Measurements from ENCODE around the gene OTUB2. TPM values are rescaled to one million over a fixed set of nuclear protein-coding genes. Genes with fewer than 3 reads are reported as not detected.

OTUB2 gene
- total RNA-seq, 2 experiments from 2014 or later, result 2.0 to 2.9 TPM

DNA sequence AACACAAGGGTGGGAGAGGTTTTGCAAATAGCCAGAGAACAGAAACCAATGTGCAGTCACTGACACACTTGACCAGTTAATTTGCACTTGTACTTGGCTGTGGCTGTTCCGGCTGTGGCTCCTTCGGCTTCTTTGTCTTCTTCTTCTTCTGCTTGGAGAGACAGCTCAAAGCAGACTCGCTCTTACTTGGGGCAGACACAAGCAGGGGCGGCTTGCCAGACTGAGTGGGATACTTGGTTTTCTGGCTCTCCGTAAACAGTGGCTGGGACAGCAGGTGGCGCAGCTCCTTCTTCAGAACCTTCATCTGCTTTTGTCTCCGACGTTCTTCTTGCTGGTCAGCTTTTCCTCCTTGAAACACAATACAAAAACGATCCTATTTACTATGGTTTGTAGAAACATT lies 25.0 kb downstream of the OTUB2 start:
- intact Hi-C loops (cut with micrococcal nuclease), result no loop called here
- Mint-ChIP-seq H3K27ac (peak overlapping the region; percentile 23), H3K9me3 (no peaks in the 10 kb centered on the region), H3K4me3 (no peak overlapping the region), H3K4me1 (ENCODE audit: low read depth) (peaks cover 23% of the 10 kb centered on the region), H3K36me3 (peaks cover 65% of the 10 kb centered on the region), H3K27me3 (no peaks in the 10 kb centered on the region)
- peak; percentile 14 for DNase-seq
- ChIA-PET POLR2A (interaction anchor here (0.7 to 1.1 kb wide), 2 partner anchors 30 to 1384 kb away, joined by 3 to 7 read pairs; partner anchors contain the start of genes DDX24 and IFI27L1), CTCF (interaction anchor here (1.0 to 4.9 kb wide), 5 partner anchors 15 to 129 kb away, joined by 5 to 34 read pairs (median 12); no protein-coding TSS in a partner anchor)

DNA sequence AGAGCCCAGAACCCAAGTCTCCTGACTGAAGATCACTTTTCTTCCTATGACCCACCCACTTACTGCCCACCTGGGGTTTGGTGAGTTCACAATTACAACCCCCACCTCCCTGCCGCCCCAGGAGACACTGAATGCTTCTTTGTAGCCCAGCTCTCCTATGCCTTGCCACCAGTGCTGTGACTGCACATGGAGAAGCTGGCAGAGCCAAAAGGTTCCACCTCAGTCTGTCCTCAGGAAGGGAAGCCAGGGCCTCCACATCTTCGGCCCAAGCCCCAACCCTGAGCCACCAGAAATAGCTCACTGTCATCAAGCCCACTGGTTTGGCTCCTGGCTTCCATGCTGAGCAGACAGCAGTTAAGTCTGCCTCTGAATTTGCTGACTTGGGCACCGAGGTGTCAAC lies 25.6 kb downstream of the OTUB2 start:
- peaks cover 29% of the 10 kb centered on the region for H3K4me1 Mint-ChIP-seq (ENCODE audit: low read depth)
- no peak overlapping the region for H3K4me3 Mint-ChIP-seq
- H3K27ac Mint-ChIP-seq, result peak overlapping the region; percentile 81
- H3K36me3 Mint-ChIP-seq, result peaks cover 71% of the 10 kb centered on the region
- POLR2A ChIA-PET, result interaction anchor here (0.9 kb wide), 1 partner anchor 23 kb away, joined by 3 read pairs; no protein-coding TSS in a partner anchor
- CTCF ChIA-PET, result interaction anchor here (1.0 to 4.9 kb wide), 9 partner anchors 16 to 128 kb away, joined by 3 to 34 read pairs (median 7); partner anchors contain the start of genes DDX24 and IFI27L1
- no peak for DNase-seq
- H3K9me3 Mint-ChIP-seq, result no peaks in the 10 kb centered on the region
- H3K27me3 Mint-ChIP-seq, result no peaks in the 10 kb centered on the region
- intact Hi-C loops (cut with micrococcal nuclease), result no loop called here

DNA sequence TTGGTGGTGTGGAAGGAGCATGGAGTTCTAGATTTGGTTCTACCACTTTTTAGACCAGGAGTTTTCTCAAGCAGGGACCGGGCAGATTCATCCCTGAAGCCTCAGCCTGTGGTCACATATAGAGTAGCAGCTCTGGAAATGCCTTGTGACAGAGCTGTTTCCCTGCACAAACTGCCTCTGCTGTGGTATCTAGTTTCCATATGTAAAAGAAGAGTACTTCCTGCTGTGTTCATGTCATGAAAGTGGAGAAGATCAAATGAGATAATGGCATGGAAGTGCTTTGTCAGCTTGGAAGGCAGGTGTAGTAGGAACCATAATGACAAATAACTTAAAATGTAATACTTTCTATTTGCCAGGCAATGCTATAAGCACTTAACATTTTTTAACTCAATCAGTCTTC lies 26.1 kb downstream of the OTUB2 start:
- intact Hi-C loops (cut with micrococcal nuclease), result no loop called here
- peaks cover 72% of the 10 kb centered on the region for H3K36me3 Mint-ChIP-seq
- no peaks in the 10 kb centered on the region for H3K27me3 Mint-ChIP-seq
- H3K4me1 Mint-ChIP-seq (ENCODE audit: low read depth), result peaks cover 33% of the 10 kb centered on the region
- H3K4me3 Mint-ChIP-seq, result no peak overlapping the region
- ChIA-PET POLR2A (interaction anchor here (0.9 kb wide), 1 partner anchor 23 kb away, joined by 3 read pairs; no protein-coding TSS in a partner anchor), CTCF (interaction anchor here (1.0 to 4.9 kb wide), 9 partner anchors 16 to 128 kb away, joined by 3 to 34 read pairs (median 7); partner anchors contain the start of genes DDX24 and IFI27L1)
- DNase-seq, result peak; percentile 17
- peak overlapping the region; percentile 81 for H3K27ac Mint-ChIP-seq
- H3K9me3 Mint-ChIP-seq, result no peaks in the 10 kb centered on the region

DNA sequence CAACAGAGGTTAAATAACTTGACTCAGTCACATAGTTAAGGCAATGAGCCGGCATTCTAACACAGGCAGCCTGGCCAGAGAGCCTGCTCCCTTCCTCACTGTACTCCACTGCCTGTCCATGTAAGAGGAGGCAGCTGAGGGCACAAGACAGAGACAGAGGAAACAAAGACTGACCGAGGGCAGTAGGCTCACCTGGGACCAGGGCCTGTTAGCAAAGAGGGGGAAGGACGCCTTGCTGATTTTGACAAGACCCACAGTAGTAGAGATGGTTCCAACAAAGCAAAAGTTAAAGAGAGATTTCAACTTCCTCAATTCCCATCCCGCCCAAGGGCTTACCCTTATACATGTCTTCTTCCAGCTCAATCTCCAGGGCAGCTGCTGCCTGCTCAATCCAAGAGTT lies 26.5 kb downstream of the OTUB2 start:
- Mint-ChIP-seq H3K9me3 (no peaks in the 10 kb centered on the region), H3K27me3 (no peaks in the 10 kb centered on the region), H3K27ac (peak overlapping the region; percentile 81), H3K36me3 (peaks cover 74% of the 10 kb centered on the region), H3K4me3 (no peak overlapping the region), H3K4me1 (ENCODE audit: low read depth) (peaks cover 38% of the 10 kb centered on the region)
- intact Hi-C loops (cut with micrococcal nuclease), result no loop called here
- ChIA-PET CTCF (interaction anchor here (1.0 to 4.9 kb wide), 9 partner anchors 16 to 128 kb away, joined by 3 to 34 read pairs (median 6); partner anchors contain the start of genes DDX24 and IFI27L1), POLR2A (interaction anchor here (0.5 to 0.9 kb wide), 2 partner anchors 24 to 68 kb away, joined by 3 read pairs; no protein-coding TSS in a partner anchor)
- peak; percentile 8 for DNase-seq

DNA sequence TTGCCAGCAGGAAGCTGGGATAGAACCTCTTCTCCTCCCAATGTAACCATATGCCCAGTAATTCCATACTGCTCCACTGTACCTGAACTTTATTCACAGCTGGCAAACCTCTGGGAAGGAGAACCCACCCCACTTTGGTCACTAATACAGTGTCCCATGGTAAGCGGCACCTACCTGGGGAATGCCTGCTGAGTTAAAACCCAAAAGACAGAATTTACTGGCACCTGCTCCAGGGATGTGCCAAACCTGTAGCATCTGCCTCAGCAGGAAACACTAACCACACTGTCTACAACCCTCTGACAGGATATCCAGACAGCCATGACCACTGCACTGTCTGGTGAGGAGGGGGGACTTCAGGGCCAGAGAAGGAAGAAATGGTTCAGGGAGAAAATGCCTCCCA lies 28.3 kb downstream of the OTUB2 start:
- Mint-ChIP-seq H3K4me3 (no peak overlapping the region), H3K4me1 (ENCODE audit: low read depth) (peaks cover 54% of the 10 kb centered on the region), H3K36me3 (peaks cover 79% of the 10 kb centered on the region), H3K27ac (peak overlapping the region; percentile 39), H3K27me3 (no peaks in the 10 kb centered on the region), H3K9me3 (no peaks in the 10 kb centered on the region)
- intact Hi-C loops (cut with micrococcal nuclease), result no loop called here
- POLR2A ChIA-PET, result no interaction called here
- no peak for DNase-seq
- CTCF ChIA-PET, result interaction anchor here (0.9 to 4.9 kb wide), 4 partner anchors 10 to 83 kb away, joined by 3 to 34 read pairs (median 22); no protein-coding TSS in a partner anchor

DNA sequence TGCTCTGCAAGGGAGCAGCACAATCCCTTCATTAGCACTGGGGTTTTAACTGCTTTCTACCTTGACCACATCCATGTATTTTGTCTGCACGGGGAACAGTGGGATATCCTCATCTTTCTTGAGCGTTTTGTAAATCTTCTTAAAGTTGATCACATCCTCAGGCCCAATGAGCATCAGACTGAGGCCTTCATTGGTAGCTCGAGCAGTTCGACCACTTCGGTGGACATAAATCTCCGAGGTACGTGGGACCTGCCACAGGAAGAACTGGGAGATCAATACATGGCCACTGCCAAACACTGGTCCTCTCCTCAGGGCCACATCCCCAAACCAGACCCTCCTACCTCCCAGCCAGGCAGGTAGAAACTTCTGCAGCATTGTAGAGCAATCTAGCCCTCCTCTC lies 28.8 kb downstream of the OTUB2 start:
- peaks cover 76% of the 10 kb centered on the region for H3K36me3 Mint-ChIP-seq
- DNase-seq, result no peak
- H3K4me1 Mint-ChIP-seq (ENCODE audit: low read depth), result peaks cover 59% of the 10 kb centered on the region
- H3K27me3 Mint-ChIP-seq, result no peaks in the 10 kb centered on the region
- no peak overlapping the region for H3K27ac Mint-ChIP-seq
- intact Hi-C loops (cut with micrococcal nuclease), result no loop called here
- CTCF ChIA-PET, result interaction anchor here (3.7 to 4.9 kb wide), 2 partner anchors 19 to 82 kb away, joined by 23 to 32 read pairs; no protein-coding TSS in a partner anchor
- POLR2A ChIA-PET, result no interaction called here
- no peaks in the 10 kb centered on the region for H3K9me3 Mint-ChIP-seq
- no peak overlapping the region for H3K4me3 Mint-ChIP-seq

DNA sequence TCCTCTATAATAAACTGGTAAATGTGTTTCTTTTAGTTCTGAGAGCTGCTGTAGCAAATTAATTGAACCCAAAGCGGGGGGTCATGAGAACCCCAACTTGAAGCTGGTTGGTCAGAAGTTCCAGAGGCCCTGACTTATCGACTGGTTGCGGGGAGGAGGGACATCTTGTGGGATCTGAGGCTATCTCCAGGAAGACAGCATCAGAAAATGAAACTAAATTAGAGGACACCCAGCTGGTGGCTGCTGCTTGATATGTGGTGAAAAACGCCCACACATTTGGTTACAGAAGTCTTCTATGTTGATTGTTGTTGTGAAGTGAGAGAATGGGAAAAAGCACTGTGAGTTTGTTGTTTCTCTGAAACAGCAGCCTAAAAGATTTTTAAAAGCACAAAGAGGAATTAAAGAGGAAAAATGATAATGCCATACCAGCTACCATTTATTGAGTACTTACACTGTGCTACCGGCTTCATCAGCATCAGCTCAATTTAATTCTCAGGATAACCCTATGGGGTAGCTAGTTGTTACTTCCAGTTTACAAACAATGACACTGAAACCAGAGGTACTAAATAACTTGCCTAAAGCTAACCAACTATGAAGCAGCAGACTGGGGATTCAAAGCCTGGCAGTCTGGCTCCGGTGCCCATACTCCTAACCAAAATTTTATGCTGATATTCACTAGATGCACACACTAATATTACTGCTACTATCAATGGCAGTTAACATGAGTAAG lies 30.6 kb downstream of the OTUB2 start:
- Mint-ChIP-seq H3K27ac (peak overlapping the region; percentile 71), H3K36me3 (peaks cover 73% of the 10 kb centered on the region), H3K4me1 (ENCODE audit: low read depth) (peaks cover 72% of the 10 kb centered on the region), H3K9me3 (no peaks in the 10 kb centered on the region), H3K27me3 (no peaks in the 10 kb centered on the region), H3K4me3 (no peak overlapping the region)
- DNase-seq, result peak; percentile 57
- intact Hi-C loops (cut with micrococcal nuclease), result loop anchor here (1.0 kb wide), 1 partner anchor 24 kb away; no protein-coding TSS in a partner anchor
- POLR2A ChIA-PET, result interaction anchor here (1.5 to 2.2 kb wide), 3 partner anchors 10 to 24 kb away, joined by 5 to 8 read pairs (median 5); partner anchors contain the start of genes DDX24 and IFI27L1
- CTCF ChIA-PET, result interaction anchor here (0.6 to 3.7 kb wide), 11 partner anchors 21 to 273 kb away, joined by 3 to 24 read pairs (median 3); partner anchors contain the start of genes DDX24, IFI27L1, IFI27L2 and OTUB2

DNA sequence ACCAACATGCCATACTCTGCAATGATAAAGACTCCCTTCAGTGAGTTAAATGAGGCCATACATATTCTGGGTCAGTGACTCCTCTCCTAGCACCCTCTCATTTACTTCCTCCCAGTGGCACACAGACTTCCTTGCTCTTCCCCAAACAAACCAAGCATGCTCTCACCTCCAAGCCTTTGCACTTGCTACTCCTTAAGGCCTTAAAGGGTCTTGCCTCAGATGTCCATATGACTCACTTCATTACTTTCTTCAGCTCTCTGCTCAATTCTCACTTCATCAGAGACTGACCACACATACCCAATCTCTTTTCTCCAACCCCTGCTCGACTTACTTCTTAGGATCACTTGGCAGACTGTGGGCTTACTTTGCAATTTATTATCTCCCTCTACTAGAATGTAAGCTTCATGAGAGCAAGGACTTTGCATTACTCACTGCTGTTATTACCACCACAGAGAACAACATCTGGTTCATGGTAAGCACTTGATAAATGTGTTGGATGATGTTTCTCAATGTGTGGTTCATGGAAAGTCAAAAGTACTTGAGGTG lies 32.1 kb downstream of the OTUB2 start:
- H3K4me1 Mint-ChIP-seq (ENCODE audit: low read depth), result peaks cover 69% of the 10 kb centered on the region
- no peak overlapping the region for H3K4me3 Mint-ChIP-seq
- peaks cover 69% of the 10 kb centered on the region for H3K36me3 Mint-ChIP-seq
- no peaks in the 10 kb centered on the region for H3K9me3 Mint-ChIP-seq
- ChIA-PET POLR2A (interaction anchor here (1.8 to 2.2 kb wide), 2 partner anchors 21 to 23 kb away, joined by 5 to 8 read pairs; partner anchors contain the start of genes DDX24 and IFI27L1), CTCF (interaction anchor here (0.6 to 3.7 kb wide), 4 partner anchors 16 to 288 kb away, joined by 3 to 24 read pairs (median 14); no protein-coding TSS in a partner anchor)
- no peaks in the 10 kb centered on the region for H3K27me3 Mint-ChIP-seq
- H3K27ac Mint-ChIP-seq, result peak overlapping the region; percentile 39
- no peak for DNase-seq
- intact Hi-C loops (cut with micrococcal nuclease), result no loop called here

DNA sequence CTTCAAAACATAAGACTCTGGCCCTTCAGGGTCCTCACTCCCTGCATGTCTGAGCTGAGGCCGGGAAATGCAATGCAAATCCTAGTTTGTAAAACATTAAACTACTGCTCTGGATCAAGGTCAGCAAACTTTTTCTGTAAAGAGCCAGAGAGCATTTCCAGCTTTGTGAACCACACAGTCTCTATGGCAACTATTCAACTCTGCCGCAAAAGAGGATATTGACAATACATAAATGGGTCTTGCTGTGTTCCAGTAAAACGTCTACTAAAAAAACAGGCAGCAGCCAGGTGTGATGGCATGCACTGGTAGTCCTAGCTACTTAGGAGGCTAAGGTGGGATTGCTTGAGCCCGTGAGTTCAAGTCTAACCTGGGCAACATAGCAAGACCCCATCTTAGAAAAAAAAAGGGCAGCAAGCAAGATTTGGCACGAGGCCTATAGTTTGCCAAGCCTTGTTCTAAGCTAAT lies 32.6 kb downstream of the OTUB2 start:
- H3K36me3 Mint-ChIP-seq, result peaks cover 68% of the 10 kb centered on the region
- ChIA-PET POLR2A (interaction anchor here (1.0 kb wide), 1 partner anchor 78 kb away, joined by 3 read pairs; no protein-coding TSS in a partner anchor), CTCF (interaction anchor here (0.5 to 3.7 kb wide), 5 partner anchors 9 to 288 kb away, joined by 4 to 24 read pairs (median 4); no protein-coding TSS in a partner anchor)
- H3K27me3 Mint-ChIP-seq, result no peaks in the 10 kb centered on the region
- intact Hi-C loops (cut with micrococcal nuclease), result no loop called here
- peak overlapping the region; percentile 39 for H3K27ac Mint-ChIP-seq
- no peak for DNase-seq
- no peak overlapping the region for H3K4me3 Mint-ChIP-seq
- peaks cover 71% of the 10 kb centered on the region for H3K4me1 Mint-ChIP-seq (ENCODE audit: low read depth)
- no peaks in the 10 kb centered on the region for H3K9me3 Mint-ChIP-seq

DNA sequence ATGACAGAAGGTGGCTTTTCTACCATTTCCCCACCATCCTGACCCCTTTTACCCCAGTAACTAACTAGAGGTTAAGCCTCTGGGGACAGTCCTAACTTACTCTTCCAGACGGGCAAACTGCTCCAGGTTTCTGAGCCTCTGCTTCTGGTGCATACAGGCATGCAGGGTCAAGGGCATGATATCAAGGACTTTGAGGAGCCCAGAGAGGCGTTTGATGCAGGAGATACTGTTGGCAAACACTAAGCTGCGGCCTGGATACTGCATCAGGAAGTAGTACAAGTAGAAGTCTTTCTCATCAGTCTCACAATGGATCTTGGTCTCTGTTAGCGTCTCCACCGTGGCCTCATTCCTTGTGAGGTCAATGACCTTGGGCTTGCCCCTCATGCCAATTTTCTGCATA lies 33.9 kb downstream of the OTUB2 start:
- ChIA-PET CTCF (interaction anchor here (1.3 to 3.5 kb wide), 2 partner anchors 77 to 120 kb away, joined by 4 to 24 read pairs; no protein-coding TSS in a partner anchor), POLR2A (interaction anchor here (1.0 kb wide), 1 partner anchor 77 kb away, joined by 3 read pairs; no protein-coding TSS in a partner anchor)
- Mint-ChIP-seq H3K27me3 (no peaks in the 10 kb centered on the region), H3K27ac (no peak overlapping the region), H3K9me3 (no peaks in the 10 kb centered on the region), H3K36me3 (peaks cover 56% of the 10 kb centered on the region), H3K4me1 (ENCODE audit: low read depth) (peaks cover 75% of the 10 kb centered on the region), H3K4me3 (no peak overlapping the region)
- no peak for DNase-seq
- intact Hi-C loops (cut with micrococcal nuclease), result no loop called here

DNA sequence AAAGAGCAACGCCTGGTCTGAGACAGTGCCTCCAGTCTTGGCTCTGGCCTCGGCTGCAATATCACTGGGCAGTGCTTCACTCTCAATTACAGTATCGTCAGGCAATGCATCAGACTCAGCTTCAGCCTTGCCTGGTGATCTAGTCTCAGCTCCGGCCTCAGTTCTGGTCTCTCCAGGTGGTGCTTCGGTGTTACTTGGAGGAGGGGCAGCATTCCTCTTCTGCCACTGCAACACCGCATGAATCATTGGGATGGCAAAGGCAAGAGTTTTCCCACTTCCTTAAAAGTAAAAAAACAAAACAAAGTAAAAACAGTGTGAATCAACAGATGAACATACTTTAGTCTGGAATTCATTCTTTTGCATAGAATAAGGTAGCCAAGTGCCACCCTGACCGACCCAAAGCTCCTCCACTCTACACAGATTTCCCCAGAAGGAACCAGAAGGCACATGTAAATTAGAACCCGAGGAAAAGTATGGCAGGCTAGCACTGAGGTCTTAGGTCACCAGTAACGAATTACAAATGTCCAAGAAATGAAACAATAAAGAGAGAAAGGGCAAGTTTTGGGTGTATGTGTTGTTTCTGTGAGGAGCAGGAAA lies 36.3 kb downstream of the OTUB2 start:
- Mint-ChIP-seq H3K36me3 (peaks cover 49% of the 10 kb centered on the region), H3K27ac (no peak overlapping the region), H3K9me3 (peaks cover 2% of the 10 kb centered on the region), H3K4me1 (ENCODE audit: low read depth) (peaks cover 81% of the 10 kb centered on the region), H3K27me3 (no peaks in the 10 kb centered on the region), H3K4me3 (no peak overlapping the region)
- intact Hi-C loops (cut with micrococcal nuclease), result no loop called here
- no peak for DNase-seq
- POLR2A ChIA-PET, result no interaction called here
- CTCF ChIA-PET, result interaction anchor here (1.4 to 1.8 kb wide), 2 partner anchors 74 to 123 kb away, joined by 5 to 6 read pairs; no protein-coding TSS in a partner anchor
